VCaP (cell line): ENCODE measurements around the gene RAB40C.

Experiments
- H3K27ac ChIP-seq: fragments of 450-650 bp; 2 replicates; pipeline ENCODE4 v1.5.1; 2017
- CTCF ChIP-seq: fragments of 450-650 bp; conservative IDR thresholded peaks from 2 replicates; pipeline ENCODE4 v1.5.1; 2017; ENCODE audit warnings: mild to moderate bottlenecking, moderate library complexity

Gene RAB40C

GRCh38 chr16:606656-607307, 16.9 kb downstream of the RAB40C start:
- TF ChIP-seq CTCF = no peak
- no peak overlapping the region for H3K27ac ChIP-seq

GRCh38 chr16:608019-608418, 18.2 kb downstream of the RAB40C start:
- no peak for TF ChIP-seq CTCF
- H3K27ac ChIP-seq = no peak overlapping the region

- no peak overlapping the region for H3K27ac ChIP-seq
- TF ChIP-seq CTCF = no peak
These were observed 19.4 kb downstream of the RAB40C start for GRCh38 chr16:609316-609715.

GRCh38 chr16:609984-610383, 20.1 kb downstream of the RAB40C start:
- TF ChIP-seq CTCF = no peak
- H3K27ac ChIP-seq = no peak overlapping the region

GRCh38 chr16:610513-611381, 20.9 kb downstream of the RAB40C start:
- peak; percentile 66 for TF ChIP-seq CTCF
- no peak overlapping the region for H3K27ac ChIP-seq

- no peak overlapping the region for H3K27ac ChIP-seq
- no peak for TF ChIP-seq CTCF
These were observed 25.3 kb downstream of the RAB40C start for GRCh38 chr16:615122-615521.

GRCh38 chr16:616733-617586, 27.1 kb downstream of the RAB40C start:
- peak overlapping the region; percentile 51 for H3K27ac ChIP-seq
- no peak for TF ChIP-seq CTCF
